Memory B cell (primary cell): Measurements from ENCODE around the gene MRPL24.
A peak's percentile ranks its signal among the peaks of the same experiment; 100 is the strongest.

Experiments
- ATAC-seq: fragments of 150-1000 bp; cut with Tn5 transposase; 2 replicates; pipeline ENCODE4 v1.10.0; 2021; ENCODE audit warnings: low read depth, mild to moderate bottlenecking, moderate library complexity
- DNase-seq, 2 donors: peaks; one replicate each; pipeline ENCODE4 v3.0.0; 2022; ENCODE audit warnings: low spot score in 2 of 2
- H3K27ac Mint-ChIP-seq: one replicate; pipeline ENCODE4 v1.8.0; 2022; ENCODE audit warnings: mild to moderate bottlenecking, moderate library complexity, mixed read lengths
- H3K27me3 Mint-ChIP-seq: one replicate; pipeline ENCODE4 v1.8.0; 2022; ENCODE audit warnings: mixed read lengths
- H3K36me3 Mint-ChIP-seq: one replicate; pipeline ENCODE4 v1.8.0; 2022; ENCODE audit warnings: mild to moderate bottlenecking, mixed read lengths
- H3K4me1 Mint-ChIP-seq: one replicate; pipeline ENCODE4 v1.8.0; 2022; ENCODE audit warnings: mixed read lengths
- H3K4me3 Mint-ChIP-seq: one replicate; pipeline ENCODE4 v1.8.0; 2022; ENCODE audit warnings: mild to moderate bottlenecking, moderate library complexity, mixed read lengths
- H3K9me3 Mint-ChIP-seq: one replicate; pipeline ENCODE4 v1.8.0; 2022; ENCODE audit warnings: mixed read lengths

Gene MRPL24

DNA sequence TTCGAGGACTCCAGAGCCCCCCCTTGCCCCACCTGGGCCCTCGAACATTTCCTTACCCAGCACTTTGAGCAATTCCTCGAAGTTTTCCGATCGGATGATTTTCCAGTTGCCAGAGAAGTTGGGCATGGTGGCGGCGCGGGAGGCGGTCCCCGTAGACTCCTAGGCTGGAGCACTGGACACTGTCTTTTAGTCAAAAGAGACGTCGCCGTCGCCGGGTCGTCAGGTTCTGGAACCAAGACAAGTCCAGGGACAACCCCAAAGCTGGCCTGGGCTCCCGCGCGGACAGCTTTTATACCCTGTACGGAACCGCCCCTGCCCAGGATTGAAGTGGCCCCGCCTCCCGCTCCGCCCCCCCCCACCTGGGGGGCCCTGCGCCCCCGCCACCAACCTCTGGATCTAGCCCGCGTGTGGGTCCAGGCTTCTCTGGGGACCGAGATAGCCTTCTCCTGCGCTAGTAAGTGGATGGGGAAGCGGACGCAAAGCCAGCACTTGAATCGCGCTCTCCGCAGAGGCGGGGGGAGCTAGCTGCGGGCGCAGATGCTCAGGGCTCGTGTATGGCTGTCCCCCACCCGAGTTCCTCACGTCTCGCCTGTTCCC, 35.5 kb downstream of the MRPL24 start, which contains the start of gene CRABP2:
TSS of gene CRABP2 (minus strand) at position 263 of the 597 bp plus-strand sequence. CDS start at position 126, 137 bp downstream.
- no peak for DNase-seq
- Mint-ChIP-seq H3K27ac (peak within 1 kb of the TSS; percentile 67), H3K36me3 (no peaks in the 10 kb centered on the region), H3K4me1 (peaks cover 15% of the 10 kb centered on the region), H3K27me3 (peaks cover 17% of the 10 kb centered on the region), H3K4me3 (peak within 1 kb of the TSS; percentile 93), H3K9me3 (no peaks in the 10 kb centered on the region)
- ATAC-seq, result peak; percentile 59

- DNase-seq, result no peak
- no peak overlapping the region for H3K27ac Mint-ChIP-seq
- no peaks in the 10 kb centered on the region for H3K36me3 Mint-ChIP-seq
- ATAC-seq, result no peak
- H3K9me3 Mint-ChIP-seq, result no peaks in the 10 kb centered on the region
- H3K27me3 Mint-ChIP-seq, result peaks cover 17% of the 10 kb centered on the region
- peak overlapping the region; percentile 93 for H3K4me3 Mint-ChIP-seq
- peaks cover 15% of the 10 kb centered on the region for H3K4me1 Mint-ChIP-seq
Measured at GRCh38 chr1:156704930-156705320, 36.0 kb downstream of the MRPL24 start.

DNA sequence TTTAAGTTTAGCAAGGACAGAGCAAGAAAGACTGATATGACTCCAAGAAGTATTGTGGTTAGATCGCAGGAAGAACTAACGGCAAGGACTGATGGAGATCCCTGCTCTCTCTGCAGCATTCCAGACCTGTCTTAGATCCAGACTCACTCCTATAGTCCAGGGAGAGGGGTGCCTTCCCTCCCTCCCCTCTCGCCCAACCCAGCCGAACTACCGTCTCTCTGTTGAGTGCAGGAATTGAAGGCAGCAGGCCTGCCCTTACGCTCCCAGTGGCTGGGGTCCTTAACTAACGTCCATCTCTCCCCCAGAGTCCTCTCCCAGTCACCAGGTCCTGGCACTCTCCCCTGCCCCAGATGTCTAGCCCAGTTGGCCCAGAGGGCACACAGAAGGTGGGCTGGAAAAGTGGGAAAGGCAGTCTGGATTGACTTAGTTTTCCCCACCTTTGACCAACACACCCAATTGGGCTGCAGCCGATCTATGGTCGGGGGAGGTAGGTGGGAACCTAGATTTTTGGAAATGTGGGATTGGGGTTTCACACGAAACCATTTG, 36.6 kb downstream of the MRPL24 start:
- no peak for ATAC-seq
- Mint-ChIP-seq H3K9me3 (no peaks in the 10 kb centered on the region), H3K27me3 (peaks cover 21% of the 10 kb centered on the region), H3K4me3 (peak overlapping the region; percentile 32), H3K36me3 (no peaks in the 10 kb centered on the region), H3K4me1 (peaks cover 15% of the 10 kb centered on the region), H3K27ac (no peak overlapping the region)
- no peak for DNase-seq

DNA sequence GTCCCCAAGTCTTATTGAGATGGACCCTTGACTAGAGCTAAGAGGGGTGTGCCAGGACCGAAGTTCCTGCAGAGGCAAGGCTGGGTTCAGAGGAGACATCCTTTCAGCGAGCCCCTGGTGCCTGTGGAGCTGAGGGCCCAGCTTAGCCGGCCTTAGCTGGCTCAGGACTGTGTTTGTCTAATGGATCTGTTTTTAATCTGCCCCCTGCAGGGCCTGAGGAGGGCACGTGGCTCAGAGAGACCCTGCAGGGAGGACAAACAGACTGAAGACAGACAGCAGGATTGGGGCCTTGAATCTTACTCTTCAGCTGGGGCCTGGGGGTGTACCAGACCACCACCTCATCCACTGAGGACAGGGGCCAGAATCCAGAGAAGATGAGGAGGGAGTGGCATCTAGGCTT, 37.1 kb downstream of the MRPL24 start:
- ATAC-seq (no peak), DNase-seq (no peak)
- Mint-ChIP-seq H3K36me3 (peaks cover 4% of the 10 kb centered on the region), H3K27ac (no peak overlapping the region), H3K9me3 (no peaks in the 10 kb centered on the region), H3K4me1 (peaks cover 15% of the 10 kb centered on the region), H3K4me3 (peak overlapping the region; percentile 21), H3K27me3 (peaks cover 26% of the 10 kb centered on the region)

DNA sequence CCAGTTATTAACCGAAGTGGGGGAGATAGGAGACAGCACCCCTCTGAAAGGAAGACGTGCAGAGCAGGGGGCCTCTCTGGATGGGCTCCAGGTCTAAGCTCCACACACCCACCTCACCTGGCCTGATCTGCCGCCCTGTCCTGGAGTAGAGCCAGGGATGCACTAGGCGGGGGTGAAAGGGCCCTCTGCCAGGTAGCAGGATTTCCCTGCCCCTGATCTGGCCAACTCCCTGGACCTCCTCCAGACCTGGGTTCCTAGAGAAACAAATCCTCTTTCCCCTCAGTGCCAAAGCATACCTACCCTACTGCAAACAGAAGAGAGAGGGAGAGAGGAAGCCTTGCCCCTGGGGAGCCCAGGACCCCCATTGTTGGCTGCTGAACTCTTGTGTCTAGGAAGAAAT, 37.6 kb downstream of the MRPL24 start:
- no peak overlapping the region for H3K27ac Mint-ChIP-seq
- H3K4me1 Mint-ChIP-seq, result peaks cover 15% of the 10 kb centered on the region
- H3K4me3 Mint-ChIP-seq, result no peak overlapping the region
- DNase-seq, result no peak
- H3K36me3 Mint-ChIP-seq, result peaks cover 4% of the 10 kb centered on the region
- peaks cover 27% of the 10 kb centered on the region for H3K27me3 Mint-ChIP-seq
- ATAC-seq, result no peak
- H3K9me3 Mint-ChIP-seq, result no peaks in the 10 kb centered on the region

GRCh38 chr1:156700736-156701531, 40.0 kb downstream of the MRPL24 start:
- Mint-ChIP-seq H3K4me3 (no peak overlapping the region), H3K27me3 (peaks cover 38% of the 10 kb centered on the region), H3K4me1 (peaks cover 7% of the 10 kb centered on the region), H3K36me3 (peaks cover 6% of the 10 kb centered on the region), H3K27ac (no peak overlapping the region), H3K9me3 (no peaks in the 10 kb centered on the region)
- DNase-seq (no peak), ATAC-seq (no peak)

GRCh38 chr1:156698995-156699394, 41.9 kb downstream of the MRPL24 start:
- H3K4me3 Mint-ChIP-seq, result no peak overlapping the region
- ATAC-seq (no peak), DNase-seq (no peak)
- H3K9me3 Mint-ChIP-seq, result no peaks in the 10 kb centered on the region
- no peaks in the 10 kb centered on the region for H3K4me1 Mint-ChIP-seq
- H3K36me3 Mint-ChIP-seq, result peaks cover 7% of the 10 kb centered on the region
- peaks cover 36% of the 10 kb centered on the region for H3K27me3 Mint-ChIP-seq
- H3K27ac Mint-ChIP-seq, result no peak overlapping the region

DNA sequence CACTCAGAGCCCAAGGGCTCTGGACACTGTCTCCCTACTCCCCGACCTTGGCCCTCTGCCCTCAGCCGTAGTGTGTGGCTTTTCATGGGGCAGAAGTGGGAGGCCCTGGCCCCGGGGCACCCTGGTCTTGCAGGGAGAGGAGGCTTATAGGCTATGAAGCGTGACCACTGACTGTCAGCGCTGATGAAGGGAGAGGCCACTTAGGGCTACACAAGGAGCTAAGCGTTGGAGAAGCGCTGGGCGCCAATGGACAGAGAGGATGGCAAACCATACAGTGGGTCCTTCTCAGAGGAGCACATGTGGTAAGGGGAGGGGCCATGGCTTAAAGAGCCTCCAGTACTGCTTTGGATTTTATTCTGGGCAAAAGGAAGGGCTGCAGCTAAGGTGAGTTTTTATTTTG, 43.4 kb downstream of the MRPL24 start:
- peaks cover 3% of the 10 kb centered on the region for H3K4me1 Mint-ChIP-seq
- DNase-seq (no peak), ATAC-seq (no peak)
- no peak overlapping the region for H3K4me3 Mint-ChIP-seq
- peaks cover 7% of the 10 kb centered on the region for H3K36me3 Mint-ChIP-seq
- no peak overlapping the region for H3K27ac Mint-ChIP-seq
- peaks cover 35% of the 10 kb centered on the region for H3K27me3 Mint-ChIP-seq
- H3K9me3 Mint-ChIP-seq, result no peaks in the 10 kb centered on the region

- no peak overlapping the region for H3K27ac Mint-ChIP-seq
- H3K9me3 Mint-ChIP-seq, result no peaks in the 10 kb centered on the region
- peaks cover 42% of the 10 kb centered on the region for H3K27me3 Mint-ChIP-seq
- ATAC-seq, result no peak
- peaks cover 7% of the 10 kb centered on the region for H3K36me3 Mint-ChIP-seq
- DNase-seq, result no peak
- H3K4me3 Mint-ChIP-seq, result no peak overlapping the region
- peaks cover 10% of the 10 kb centered on the region for H3K4me1 Mint-ChIP-seq
Measured at GRCh38 chr1:156696755-156697154, 44.1 kb downstream of the MRPL24 start.

GRCh38 chr1:156694690-156694962, 46.3 kb downstream of the MRPL24 start:
- Mint-ChIP-seq H3K4me3 (no peak overlapping the region), H3K27ac (no peak overlapping the region), H3K27me3 (peaks cover 47% of the 10 kb centered on the region), H3K9me3 (no peaks in the 10 kb centered on the region), H3K36me3 (peaks cover 7% of the 10 kb centered on the region), H3K4me1 (peaks cover 11% of the 10 kb centered on the region)
- no peak for DNase-seq
- ATAC-seq, result no peak

DNA sequence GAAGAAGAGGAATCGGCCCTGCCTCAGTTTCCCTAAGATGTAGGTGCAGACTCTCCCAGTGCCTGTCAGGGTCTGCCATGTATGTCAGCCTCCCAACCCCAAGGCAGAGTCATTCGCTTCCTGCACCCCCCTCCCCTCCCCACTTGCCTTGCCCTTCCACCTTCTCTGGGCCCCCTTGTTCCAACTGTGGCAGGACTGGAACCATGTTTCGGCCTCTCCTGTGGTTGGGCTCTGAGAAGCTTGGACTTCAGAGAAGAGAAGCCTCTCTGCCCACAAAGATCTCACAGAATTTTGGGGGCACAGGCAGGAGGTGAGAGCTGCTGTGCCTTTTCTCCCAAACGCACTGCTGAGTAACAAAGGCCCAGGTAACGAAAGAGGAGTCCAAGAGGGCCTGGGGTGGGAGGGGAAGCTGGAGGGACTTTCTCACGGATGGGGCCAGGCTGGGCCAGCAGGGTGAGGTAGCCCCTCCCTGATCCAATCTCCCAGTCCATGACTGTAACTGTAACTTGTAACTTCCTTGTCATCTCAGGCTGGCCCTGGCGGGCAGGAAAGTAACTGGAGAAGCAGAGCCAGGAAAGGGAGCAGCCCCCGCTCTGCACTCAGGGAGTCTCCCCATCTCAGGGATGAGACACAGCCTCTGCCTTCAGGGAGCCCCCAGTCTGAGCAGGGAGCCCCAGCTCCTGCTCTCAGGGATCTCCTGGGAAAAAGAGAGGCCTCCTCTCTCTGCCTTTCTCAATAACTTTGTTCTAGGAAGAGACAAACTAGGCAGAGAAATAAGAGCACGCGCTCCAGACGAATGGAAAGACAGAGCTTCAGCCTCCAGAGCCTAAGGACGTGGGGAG, 46.8 kb downstream of the MRPL24 start:
- H3K27ac Mint-ChIP-seq, result no peak overlapping the region
- DNase-seq (no peak), ATAC-seq (no peak)
- H3K9me3 Mint-ChIP-seq, result no peaks in the 10 kb centered on the region
- no peak overlapping the region for H3K4me3 Mint-ChIP-seq
- peaks cover 7% of the 10 kb centered on the region for H3K36me3 Mint-ChIP-seq
- peaks cover 47% of the 10 kb centered on the region for H3K27me3 Mint-ChIP-seq
- peaks cover 13% of the 10 kb centered on the region for H3K4me1 Mint-ChIP-seq

GRCh38 chr1:156692925-156693847, 47.7 kb downstream of the MRPL24 start:
- Mint-ChIP-seq H3K9me3 (no peaks in the 10 kb centered on the region), H3K4me1 (peaks cover 13% of the 10 kb centered on the region), H3K4me3 (peak overlapping the region; percentile 19), H3K27me3 (peaks cover 45% of the 10 kb centered on the region), H3K27ac (no peak overlapping the region), H3K36me3 (peaks cover 3% of the 10 kb centered on the region)
- DNase-seq (no peak), ATAC-seq (no peak)

DNA sequence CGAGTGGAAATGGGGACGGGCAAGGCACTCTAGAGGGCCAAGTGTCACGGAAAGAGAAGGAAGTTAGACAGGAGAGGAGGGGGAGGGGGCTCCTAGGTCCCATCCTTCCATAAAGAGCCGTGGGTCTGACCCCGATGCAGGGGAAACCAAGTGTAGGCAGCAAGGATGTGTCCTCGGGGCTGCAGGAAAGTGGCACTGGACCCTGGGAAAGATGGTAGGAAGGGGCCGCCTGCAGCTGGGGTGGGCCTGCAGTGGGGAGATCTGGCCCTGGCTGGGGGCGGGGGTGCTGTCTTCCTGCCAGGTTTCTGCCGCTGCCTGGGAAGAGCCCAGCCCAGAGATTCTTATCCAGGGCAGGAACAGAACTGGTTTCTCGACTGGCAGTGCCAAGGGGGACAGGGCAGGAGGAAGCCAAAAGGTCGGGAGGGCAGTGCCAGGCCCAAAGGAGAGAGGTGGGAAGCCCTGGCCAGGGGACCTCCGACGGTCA, 48.4 kb downstream of the MRPL24 start:
- no peaks in the 10 kb centered on the region for H3K9me3 Mint-ChIP-seq

More for the DNA sequence above, 48.4 kb downstream of the MRPL24 start:
- ATAC-seq (no peak), DNase-seq (no peak)
- H3K36me3 Mint-ChIP-seq, result peaks cover 3% of the 10 kb centered on the region
- H3K27ac Mint-ChIP-seq, result no peak overlapping the region
- H3K4me3 Mint-ChIP-seq, result no peak overlapping the region
- H3K27me3 Mint-ChIP-seq, result peaks cover 42% of the 10 kb centered on the region
- peaks cover 13% of the 10 kb centered on the region for H3K4me1 Mint-ChIP-seq
